Hematopoietic multipotent progenitor cell treated with erythropoietin and hydrocortisone succinate and interleukin-3 and kit ligand, for 6 days (in vitro differentiated cells): Measurements from ENCODE around the gene CYB561.

Experiments
- DNase-seq: peaks from one replicate; pipeline ENCODE4 v3.0.0-alpha.2; 2015

Gene CYB561

GRCh38 chr17:63431939-63432804 lies 13.9 kb downstream of the CYB561 start:
- peak; percentile 95 for DNase-seq

DNA sequence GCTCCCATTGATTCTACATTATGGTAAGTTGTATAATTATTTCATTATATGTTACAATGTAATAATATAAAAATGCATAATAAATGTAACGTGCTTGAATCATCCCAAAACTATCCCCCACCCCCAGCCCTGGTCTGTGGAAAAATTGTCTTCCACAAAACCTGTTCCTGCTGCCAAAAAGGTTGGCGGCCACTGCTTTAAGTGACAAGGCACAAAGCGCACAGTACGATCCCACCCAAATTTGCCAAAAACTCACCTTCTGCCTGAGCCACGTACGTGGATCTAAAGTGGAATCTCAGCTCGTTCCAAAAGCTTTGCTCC lies 14.5 kb downstream of the CYB561 start:
- DNase-seq = no peak

DNA sequence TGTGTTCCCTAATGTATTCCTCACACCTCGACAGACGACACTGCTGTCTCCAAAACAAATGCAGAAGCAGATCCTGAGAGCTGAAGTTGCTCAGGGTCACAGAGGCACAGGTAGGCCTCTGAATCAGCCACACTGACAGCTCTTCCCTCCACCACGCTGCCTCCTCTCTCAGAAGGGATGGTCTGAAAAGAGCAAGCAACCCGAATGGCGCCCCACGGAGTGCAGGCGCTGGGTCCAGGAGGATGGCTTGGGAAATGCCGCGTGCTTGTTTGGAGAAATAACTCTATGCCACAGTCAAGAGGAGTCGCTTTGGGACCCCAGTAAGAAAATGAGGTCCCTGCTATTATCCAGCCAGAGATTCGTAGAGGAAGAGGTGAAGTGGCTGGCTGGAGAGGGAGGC lies 15.9 kb downstream of the CYB561 start:
- no peak for DNase-seq

GRCh38 chr17:63429766-63430165 lies 16.3 kb downstream of the CYB561 start:
- no peak for DNase-seq

GRCh38 chr17:63426917-63427308 lies 19.2 kb downstream of the CYB561 start:
- DNase-seq = no peak

GRCh38 chr17:63426041-63426916 lies 19.8 kb downstream of the CYB561 start:
- no peak for DNase-seq

DNA sequence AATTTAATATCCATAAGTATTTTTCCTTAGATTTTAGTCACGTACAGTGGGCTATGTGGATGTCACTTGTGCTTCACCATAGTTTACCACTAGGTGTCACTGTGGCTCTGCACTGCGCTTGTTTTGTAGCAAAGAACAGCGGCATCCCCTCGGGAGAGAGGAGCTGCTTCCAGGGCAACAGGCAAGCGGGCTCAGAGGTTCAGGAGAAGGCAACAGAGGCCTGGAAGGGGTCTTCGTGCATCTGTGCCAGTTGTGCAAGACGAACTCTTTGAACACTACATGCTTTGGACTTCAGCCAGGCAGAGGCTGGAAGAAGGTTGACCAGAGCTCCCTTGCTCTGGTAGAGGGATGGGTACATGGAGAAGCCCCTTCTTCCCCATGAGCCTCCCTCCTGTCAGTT lies 20.6 kb downstream of the CYB561 start:
- DNase-seq = peak; percentile 91

GRCh38 chr17:63423963-63424362 lies 22.1 kb downstream of the CYB561 start:
- no peak for DNase-seq

DNA sequence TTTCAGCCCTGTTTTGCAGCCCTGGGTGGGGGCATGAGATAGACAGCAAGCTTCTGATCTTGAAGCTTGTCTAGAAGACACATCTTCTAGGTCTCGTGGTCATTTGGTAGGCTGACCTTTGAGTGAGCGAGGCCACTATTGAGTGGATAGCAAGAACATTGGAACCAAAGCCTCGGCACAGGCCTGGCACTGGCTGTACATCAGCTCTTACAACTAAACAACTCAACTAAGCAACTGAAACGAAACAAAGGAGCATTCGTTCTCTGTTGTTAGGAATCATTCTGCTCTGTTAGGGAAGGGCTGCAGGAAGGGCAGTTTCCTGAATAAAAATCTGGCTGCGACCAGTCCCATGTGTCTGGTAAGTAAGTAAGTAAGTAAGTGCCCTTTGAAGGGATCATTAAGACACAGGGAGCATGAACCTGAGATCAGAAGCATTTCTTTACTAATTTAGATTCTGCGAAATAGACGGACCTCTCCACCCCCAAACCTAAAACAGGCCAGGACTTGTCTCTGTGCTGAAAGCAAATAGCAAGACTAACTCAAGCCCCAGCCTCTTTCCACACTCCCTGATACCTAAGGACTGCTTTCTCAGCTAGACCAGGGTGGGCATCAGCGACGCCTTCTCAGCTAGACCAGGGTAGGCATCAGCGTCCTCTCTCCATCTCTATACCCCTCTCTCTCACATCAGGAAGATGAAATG lies 22.7 kb downstream of the CYB561 start:
- DNase-seq = no peak

- DNase-seq = no peak
Measured at GRCh38 chr17:63421681-63422645, 24.1 kb downstream of the CYB561 start.

- DNase-seq = no peak
Measured at GRCh38 chr17:63420868-63421680, 25.0 kb downstream of the CYB561 start.

DNA sequence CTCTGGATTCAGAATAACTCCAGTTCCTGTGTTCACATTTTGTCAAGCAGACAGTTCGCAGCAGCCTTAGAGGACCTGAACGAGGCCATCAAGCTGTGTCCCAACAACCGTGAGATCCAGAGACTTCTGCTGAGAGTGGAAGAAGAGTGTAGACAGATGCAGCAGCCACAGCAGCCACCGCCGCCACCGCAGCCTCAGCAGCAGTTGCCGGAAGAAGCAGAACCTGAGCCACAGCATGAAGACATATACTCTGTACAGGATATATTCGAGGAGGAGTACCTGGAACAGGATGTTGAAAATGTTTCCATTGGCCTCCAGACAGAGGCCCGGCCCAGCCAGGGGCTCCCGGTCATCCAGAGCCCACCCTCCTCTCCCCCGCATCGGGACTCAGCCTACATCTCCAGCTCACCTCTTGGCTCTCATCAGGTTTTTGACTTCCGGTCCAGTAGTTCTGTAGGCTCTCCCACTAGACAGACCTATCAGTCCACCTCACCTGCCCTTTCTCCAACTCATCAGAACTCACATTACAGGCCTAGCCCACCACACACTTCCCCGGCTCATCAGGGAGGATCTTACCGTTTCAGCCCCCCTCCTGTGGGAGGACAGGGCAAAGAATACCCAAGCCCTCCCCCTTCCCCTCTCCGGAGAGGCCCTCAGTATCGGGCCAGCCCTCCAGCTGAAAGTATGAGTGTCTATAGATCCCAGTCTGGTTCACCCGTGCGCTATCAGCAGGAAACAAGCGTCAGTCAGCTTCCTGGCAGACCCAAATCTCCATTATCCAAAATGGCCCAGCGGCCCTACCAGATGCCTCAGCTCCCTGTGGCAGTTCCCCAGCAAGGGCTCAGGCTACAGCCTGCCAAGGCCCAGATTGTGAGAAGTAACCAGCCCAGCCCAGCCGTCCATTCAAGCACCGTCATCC lies 25.9 kb downstream of the CYB561 start:
- peak; percentile 94 for DNase-seq

DNA sequence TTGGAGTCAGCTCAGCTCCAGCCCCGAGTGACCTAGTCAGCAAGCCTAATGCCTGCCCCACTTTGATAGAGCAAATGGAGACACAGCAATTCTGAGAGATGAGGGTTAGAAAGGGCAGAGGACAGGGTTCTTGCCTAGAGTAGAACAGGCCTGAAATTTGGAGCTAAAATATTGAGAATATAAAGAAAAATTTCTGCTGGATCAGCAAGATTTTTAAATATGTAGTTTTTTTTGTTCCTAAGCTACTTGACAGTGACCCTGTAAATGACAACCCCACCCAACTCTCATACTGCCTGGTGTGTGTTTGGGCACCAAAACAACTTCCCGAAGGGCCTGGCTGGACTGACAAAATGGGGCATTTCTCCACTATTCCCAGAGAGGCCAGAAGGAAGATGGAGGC lies 26.7 kb downstream of the CYB561 start:
- DNase-seq = no peak

- DNase-seq = no peak
Measured at GRCh38 chr17:63418540-63418939, 27.6 kb downstream of the CYB561 start.

DNA sequence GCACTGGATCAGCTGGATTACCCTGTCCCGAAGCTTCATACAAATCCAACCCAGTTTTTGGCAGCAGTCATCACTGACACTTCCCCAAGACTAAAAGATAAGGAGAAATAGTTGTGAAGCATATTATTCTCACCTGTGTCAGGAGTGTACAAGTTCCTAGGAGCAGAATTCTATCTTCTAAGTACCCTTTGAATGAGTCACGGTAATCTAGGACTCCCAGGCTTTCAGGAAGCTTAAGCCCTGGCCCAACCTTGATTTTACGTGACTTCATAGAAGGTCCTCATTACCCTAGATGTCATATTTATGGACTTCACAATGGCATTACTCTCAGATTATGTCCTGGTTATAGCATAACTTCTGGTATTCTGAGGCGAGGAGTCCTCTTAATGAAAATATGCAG lies 31.9 kb downstream of the CYB561 start:
- DNase-seq = no peak

- DNase-seq = no peak
Measured at GRCh38 chr17:63413128-63413527, 33.0 kb downstream of the CYB561 start.

- no peak for DNase-seq
Measured at GRCh38 chr17:63412234-63412633, 33.9 kb downstream of the CYB561 start.

GRCh38 chr17:63407741-63408330 lies 38.3 kb downstream of the CYB561 start:
- no peak for DNase-seq

GRCh38 chr17:63406689-63407330 lies 39.3 kb downstream of the CYB561 start:
- peak; percentile 96 for DNase-seq
